Measurements from ENCODE around the gene IGFBP3.

DNA sequence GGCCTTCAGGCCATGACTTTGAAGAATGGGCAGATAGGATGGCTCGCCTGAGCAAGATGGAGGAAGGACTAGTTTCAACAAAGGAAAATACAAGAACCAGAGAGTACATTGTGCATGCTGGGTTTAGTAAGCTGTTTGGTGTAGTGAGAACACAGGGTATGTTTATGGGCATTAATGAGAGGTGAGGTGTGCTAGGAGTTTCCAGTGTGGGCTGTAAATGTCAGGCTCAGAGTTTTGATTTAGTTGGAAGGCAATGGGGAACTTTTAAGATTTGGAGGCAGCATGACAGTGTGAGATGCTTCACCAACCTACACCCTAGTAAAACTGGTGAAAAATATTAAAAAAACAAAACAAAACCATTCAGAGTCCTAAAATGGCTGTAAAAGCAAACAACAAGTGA, 19.5 kb downstream of the IGFBP3 start:
- TF ChIP-seq, protein P1, sequence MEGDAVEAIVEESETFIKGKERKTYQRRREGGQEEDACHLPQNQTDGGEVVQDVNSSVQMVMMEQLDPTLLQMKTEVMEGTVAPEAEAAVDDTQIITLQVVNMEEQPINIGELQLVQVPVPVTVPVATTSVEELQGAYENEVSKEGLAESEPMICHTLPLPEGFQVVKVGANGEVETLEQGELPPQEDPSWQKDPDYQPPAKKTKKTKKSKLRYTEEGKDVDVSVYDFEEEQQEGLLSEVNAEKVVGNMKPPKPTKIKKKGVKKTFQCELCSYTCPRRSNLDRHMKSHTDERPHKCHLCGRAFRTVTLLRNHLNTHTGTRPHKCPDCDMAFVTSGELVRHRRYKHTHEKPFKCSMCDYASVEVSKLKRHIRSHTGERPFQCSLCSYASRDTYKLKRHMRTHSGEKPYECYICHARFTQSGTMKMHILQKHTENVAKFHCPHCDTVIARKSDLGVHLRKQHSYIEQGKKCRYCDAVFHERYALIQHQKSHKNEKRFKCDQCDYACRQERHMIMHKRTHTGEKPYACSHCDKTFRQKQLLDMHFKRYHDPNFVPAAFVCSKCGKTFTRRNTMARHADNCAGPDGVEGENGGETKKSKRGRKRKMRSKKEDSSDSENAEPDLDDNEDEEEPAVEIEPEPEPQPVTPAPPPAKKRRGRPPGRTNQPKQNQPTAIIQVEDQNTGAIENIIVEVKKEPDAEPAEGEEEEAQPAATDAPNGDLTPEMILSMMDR (IDR thresholded peaks at IDR 0.05; ENCODE audit: low read length), result no peak
- TF ChIP-seq EZH2 (optimal IDR thresholded peaks at IDR 0.05; ENCODE audit: low read depth, low read length) (no peak), EZH2phosphoT487 (IDR thresholded peaks at IDR 0.05; ENCODE audit: low read length) (no peak)

Measured in MM.1S (cell line).